RWPE2 (cell line): ENCODE measurements around the gene ACOX3.

Experiments
- ATAC-seq: fragments of 200-7000 bp; cut with Tn5 transposase; 3 replicates; pipeline ENCODE4 v1.9.1; 2021; ENCODE audit warnings: low read depth
- DNase-seq: peaks from one replicate; pipeline ENCODE4 v3.0.0-alpha.2; 2020; ENCODE audit warnings: low spot score
- H3K27ac ChIP-seq: fragments of 450-650 bp; 2 replicates; pipeline ENCODE4 v1.5.1; 2017; ENCODE audit warnings: mild to moderate bottlenecking; ENCODE audit not compliant: poor library complexity, severe bottlenecking
- H3K27me3 ChIP-seq: fragments of 250-450 bp; sonication (Bioruptor Pico); 2 replicates; pipeline ENCODE4 v1.5.1; 2021; ENCODE audit warnings: mild to moderate bottlenecking, moderate library complexity; ENCODE audit not compliant: insufficient read depth, poor library complexity, severe bottlenecking
- H3K36me3 ChIP-seq: fragments of 250-450 bp; sonication (Bioruptor Pico); 2 replicates; pipeline ENCODE4 v1.5.1; 2020; ENCODE audit warnings: low read depth, mild to moderate bottlenecking, moderate library complexity
- H3K4me1 ChIP-seq: fragments of 250-450 bp; sonication (Bioruptor Pico); 2 replicates; pipeline ENCODE4 v1.5.1; 2021; ENCODE audit warnings: mild to moderate bottlenecking, moderate library complexity; ENCODE audit not compliant: insufficient read depth, poor library complexity, severe bottlenecking
- H3K4me3 ChIP-seq: fragments of 250-450 bp; sonication (Bioruptor Pico); 2 replicates; pipeline ENCODE4 v1.5.1; 2021; ENCODE audit warnings: mild to moderate bottlenecking, moderate library complexity; ENCODE audit not compliant: severe bottlenecking
- H3K9me3 ChIP-seq: fragments of 250-450 bp; sonication (Bioruptor Pico); 2 replicates; pipeline ENCODE4 v1.5.1; 2021; ENCODE audit warnings: mild to moderate bottlenecking, moderate library complexity; ENCODE audit not compliant: severe bottlenecking
- TF ChIP-seq, protein P1 (sequence below): fragments of 450-650 bp; IDR thresholded peaks from one replicate; pipeline ENCODE4 v1.5.1; 2017; ENCODE audit warnings: mild to moderate bottlenecking, moderate library complexity; ENCODE audit not compliant: poor library complexity, severe bottlenecking

ACOX3 gene

DNA sequence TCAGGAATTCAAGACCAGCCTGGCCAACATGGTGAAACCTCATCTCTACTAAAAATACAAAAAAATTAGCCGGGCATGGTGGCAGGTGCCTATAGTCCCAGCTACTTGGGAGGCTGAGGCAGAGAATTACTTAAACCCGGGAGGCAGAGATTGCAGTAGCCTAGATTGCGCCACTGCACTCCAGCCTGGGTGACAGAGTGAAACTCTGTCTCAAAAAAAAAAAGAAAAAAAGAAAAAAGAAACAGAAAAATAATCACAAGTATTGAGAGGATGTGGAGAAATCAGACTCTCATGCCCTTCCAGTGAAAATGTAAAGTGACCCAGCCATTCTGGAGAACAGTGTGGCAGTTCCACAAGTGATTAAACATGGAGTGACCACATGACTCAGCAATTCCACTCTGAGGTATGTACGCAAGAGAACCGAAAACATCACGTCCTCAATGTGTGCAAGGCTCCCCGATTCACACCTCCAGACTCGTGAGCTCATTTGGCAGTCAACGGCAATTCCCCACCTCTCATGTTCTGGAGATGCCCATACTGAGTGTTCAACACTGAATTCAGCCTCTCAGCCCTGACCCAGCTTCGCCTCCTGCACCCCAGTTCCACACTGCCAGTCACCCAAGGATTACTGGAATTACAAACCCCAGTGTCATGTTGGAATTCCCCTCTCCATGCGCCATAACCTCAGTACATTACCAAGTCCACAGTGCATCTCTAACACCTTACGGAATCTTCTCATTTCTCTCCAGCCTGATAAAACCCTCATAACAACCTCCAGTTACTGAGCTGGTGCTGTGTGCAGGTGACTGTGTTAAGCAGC, 21.1 kb downstream of the ACOX3 start:
- no peak for DNase-seq
- TF ChIP-seq, protein P1, sequence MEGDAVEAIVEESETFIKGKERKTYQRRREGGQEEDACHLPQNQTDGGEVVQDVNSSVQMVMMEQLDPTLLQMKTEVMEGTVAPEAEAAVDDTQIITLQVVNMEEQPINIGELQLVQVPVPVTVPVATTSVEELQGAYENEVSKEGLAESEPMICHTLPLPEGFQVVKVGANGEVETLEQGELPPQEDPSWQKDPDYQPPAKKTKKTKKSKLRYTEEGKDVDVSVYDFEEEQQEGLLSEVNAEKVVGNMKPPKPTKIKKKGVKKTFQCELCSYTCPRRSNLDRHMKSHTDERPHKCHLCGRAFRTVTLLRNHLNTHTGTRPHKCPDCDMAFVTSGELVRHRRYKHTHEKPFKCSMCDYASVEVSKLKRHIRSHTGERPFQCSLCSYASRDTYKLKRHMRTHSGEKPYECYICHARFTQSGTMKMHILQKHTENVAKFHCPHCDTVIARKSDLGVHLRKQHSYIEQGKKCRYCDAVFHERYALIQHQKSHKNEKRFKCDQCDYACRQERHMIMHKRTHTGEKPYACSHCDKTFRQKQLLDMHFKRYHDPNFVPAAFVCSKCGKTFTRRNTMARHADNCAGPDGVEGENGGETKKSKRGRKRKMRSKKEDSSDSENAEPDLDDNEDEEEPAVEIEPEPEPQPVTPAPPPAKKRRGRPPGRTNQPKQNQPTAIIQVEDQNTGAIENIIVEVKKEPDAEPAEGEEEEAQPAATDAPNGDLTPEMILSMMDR, result no peak
- Histone ChIP-seq H3K4me1 (no peaks in the 10 kb centered on the region), H3K36me3 (peaks cover 2% of the 10 kb centered on the region), H3K4me3 (no peak overlapping the region), H3K27ac (no peak overlapping the region), H3K27me3 (no peaks in the 10 kb centered on the region), H3K9me3 (no peaks in the 10 kb centered on the region)
- no peak for ATAC-seq

GRCh38 chr4:8417071-8417614, 23.4 kb downstream of the ACOX3 start:
- H3K27ac ChIP-seq, result no peak overlapping the region
- no peak for DNase-seq
- H3K9me3 ChIP-seq, result no peaks in the 10 kb centered on the region
- no peaks in the 10 kb centered on the region for H3K27me3 ChIP-seq
- H3K36me3 ChIP-seq, result peaks cover 6% of the 10 kb centered on the region
- TF ChIP-seq, protein P1, result no peak
- ATAC-seq, result no peak
- H3K4me1 ChIP-seq, result no peaks in the 10 kb centered on the region
- no peak overlapping the region for H3K4me3 ChIP-seq

DNA sequence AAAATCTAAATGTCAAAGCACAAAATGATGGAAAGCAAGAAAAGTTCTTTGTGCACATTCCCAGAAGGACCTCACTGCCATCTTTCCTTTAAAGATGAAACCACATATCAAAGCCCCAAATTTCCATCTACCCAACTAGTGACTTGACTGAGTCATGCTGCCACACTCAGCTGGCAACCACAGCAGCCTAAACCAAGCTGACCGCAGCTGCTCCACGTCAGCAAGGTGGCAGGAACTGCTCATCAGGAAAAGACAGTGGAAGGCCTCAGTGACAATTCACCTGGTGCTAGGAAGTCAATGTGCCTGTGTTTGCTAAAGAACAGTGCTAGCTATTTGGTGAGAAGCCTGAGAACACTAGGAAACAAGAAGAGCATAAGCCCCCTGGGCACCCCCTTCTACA, 26.1 kb downstream of the ACOX3 start:
- DNase-seq, result no peak
- Histone ChIP-seq H3K9me3 (no peaks in the 10 kb centered on the region), H3K36me3 (peaks cover 6% of the 10 kb centered on the region), H3K27me3 (no peaks in the 10 kb centered on the region), H3K4me3 (no peak overlapping the region), H3K4me1 (no peaks in the 10 kb centered on the region), H3K27ac (no peak overlapping the region)
- TF ChIP-seq, protein P1, result no peak
- no peak for ATAC-seq

DNA sequence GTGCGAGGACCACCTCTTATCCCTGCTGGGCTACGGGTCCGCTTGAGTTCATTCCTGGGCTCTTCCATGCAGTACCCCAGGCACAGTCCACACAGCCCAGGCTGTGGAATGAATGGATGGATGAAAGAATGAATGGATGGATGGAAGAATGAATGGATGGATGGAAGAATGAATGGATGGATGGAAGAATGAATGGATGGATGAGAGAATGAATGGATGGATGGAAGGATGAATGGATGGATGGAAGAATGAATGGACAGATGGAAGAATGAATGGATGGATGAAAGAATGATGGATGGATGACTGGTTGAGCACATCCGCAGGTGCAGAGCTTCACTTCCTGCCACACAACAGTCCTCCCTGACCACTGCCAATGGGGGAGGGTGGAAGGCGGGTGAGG, 28.2 kb downstream of the ACOX3 start:
- no peaks in the 10 kb centered on the region for H3K4me1 ChIP-seq
- TF ChIP-seq, protein P1, result no peak
- no peaks in the 10 kb centered on the region for H3K27me3 ChIP-seq
- H3K9me3 ChIP-seq, result no peaks in the 10 kb centered on the region
- DNase-seq (no peak), ATAC-seq (no peak)
- peaks cover 6% of the 10 kb centered on the region for H3K36me3 ChIP-seq
- H3K4me3 ChIP-seq, result no peak overlapping the region
- no peak overlapping the region for H3K27ac ChIP-seq
